WI38 (cell line): ENCODE results near the gene NDUFA3.

Experiments
- H3K4me3 ChIP-seq: 2 replicates; pipeline ENCODE4 v1.5.1; 2011; ENCODE audit warnings: low read depth, mild to moderate bottlenecking, control low read depth, low read length
- TF ChIP-seq, protein P1 (sequence below): IDR thresholded peaks from 2 replicates; pipeline ENCODE4 v1.5.1; 2012; ENCODE audit warnings: low read depth, mild to moderate bottlenecking, control low read depth, low read length

The NDUFA3 gene

DNA sequence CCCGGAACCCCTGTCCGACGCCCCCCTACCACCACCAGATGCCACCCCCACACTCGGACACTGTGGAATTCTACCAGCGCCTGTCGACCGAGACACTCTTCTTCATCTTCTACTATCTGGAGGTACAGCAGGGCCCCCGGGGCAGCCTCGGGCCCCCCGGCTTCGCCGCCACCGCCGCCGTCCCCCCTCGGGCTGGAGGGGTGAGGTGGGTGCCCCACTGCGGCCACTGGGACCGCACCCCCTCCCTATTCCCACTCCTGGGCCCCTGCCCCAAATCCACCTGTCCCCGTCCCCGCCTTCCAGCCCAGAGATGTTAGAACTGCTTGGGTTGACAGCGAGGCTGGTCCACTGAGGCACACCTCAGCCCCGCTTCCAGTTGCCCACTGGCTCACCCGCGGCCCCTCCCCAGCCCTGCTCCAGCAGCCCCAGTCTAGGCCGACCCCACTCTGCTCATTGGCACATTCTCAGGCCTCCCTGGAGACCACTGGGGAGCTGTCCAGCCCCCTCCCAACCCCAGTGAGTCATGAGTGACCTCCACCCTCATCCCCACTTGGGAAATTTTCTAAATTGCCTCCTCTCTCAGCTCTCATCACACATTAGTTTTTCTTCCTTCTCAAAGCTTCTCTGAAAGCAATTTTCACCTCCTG, 50.3 kb downstream of the NDUFA3 start:
- no peak overlapping the region for H3K4me3 ChIP-seq
- TF ChIP-seq, protein P1, sequence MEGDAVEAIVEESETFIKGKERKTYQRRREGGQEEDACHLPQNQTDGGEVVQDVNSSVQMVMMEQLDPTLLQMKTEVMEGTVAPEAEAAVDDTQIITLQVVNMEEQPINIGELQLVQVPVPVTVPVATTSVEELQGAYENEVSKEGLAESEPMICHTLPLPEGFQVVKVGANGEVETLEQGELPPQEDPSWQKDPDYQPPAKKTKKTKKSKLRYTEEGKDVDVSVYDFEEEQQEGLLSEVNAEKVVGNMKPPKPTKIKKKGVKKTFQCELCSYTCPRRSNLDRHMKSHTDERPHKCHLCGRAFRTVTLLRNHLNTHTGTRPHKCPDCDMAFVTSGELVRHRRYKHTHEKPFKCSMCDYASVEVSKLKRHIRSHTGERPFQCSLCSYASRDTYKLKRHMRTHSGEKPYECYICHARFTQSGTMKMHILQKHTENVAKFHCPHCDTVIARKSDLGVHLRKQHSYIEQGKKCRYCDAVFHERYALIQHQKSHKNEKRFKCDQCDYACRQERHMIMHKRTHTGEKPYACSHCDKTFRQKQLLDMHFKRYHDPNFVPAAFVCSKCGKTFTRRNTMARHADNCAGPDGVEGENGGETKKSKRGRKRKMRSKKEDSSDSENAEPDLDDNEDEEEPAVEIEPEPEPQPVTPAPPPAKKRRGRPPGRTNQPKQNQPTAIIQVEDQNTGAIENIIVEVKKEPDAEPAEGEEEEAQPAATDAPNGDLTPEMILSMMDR: no peak

DNA sequence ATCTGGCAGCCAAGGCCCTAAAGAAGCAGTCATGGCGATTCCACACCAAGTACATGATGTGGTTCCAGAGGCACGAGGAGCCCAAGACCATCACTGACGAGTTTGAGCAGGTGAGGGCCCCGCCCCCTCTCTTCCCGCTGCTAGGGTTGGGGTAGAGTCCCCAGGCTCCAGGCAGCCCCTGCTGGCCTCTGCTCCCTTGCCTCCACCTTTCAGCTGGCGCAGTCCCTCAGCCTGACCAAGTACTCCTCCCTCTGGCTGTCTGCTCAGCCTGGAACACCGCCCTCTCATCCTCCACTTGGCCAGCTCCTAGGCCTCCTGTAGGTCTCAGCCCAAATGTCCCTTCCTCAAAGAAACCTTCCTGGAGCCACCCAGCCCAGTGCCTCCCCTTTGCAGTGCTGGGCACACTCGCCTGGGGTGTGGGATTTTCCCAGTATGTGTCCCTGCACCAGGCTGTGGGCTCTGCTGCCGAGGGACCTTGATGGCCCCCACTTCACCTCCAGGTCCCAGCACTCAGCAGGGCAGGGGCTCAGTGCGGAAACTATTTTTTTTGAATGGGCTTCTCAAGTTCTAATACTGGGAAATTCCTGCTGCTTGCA, 51.2 kb downstream of the NDUFA3 start:
- TF ChIP-seq, protein P1: no peak
- H3K4me3 ChIP-seq: no peak overlapping the region

DNA sequence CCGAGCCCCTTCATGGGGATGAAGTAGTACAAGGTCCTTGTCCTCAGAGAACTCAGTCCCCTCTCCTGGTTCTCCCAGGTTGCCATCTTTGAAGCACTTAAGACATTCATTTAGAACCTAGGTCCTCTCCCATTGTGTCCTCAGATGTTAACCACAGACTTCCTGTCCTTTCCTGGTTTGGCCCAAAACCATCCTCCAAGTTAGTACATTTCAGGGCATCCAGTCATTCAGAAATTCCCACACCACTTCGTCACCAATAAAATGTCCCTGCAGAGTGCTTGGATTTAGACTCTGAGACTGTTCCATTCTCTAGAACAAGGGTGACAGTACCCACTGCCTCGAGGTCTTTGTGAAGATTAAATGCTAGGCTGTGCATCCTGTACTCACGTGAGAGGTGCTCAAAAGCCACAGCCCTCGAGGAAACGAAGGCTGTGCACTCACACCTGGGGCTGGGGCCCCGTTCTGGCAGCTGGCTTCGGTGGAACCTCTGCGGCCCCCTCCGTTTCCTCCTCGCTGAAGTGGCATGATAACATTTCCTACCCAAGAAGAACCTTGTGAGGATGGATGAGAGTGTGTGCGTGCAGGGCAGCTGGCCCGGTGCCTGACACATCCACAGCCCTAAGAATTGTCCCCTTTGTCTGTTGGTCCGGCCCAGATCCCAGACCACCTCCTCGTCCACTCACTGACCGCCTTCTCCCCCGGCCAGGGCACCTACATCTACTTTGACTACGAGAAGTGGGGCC, 52.1 kb downstream of the NDUFA3 start:
- TF ChIP-seq, protein P1: no peak
- H3K4me3 ChIP-seq: no peak overlapping the region

DNA sequence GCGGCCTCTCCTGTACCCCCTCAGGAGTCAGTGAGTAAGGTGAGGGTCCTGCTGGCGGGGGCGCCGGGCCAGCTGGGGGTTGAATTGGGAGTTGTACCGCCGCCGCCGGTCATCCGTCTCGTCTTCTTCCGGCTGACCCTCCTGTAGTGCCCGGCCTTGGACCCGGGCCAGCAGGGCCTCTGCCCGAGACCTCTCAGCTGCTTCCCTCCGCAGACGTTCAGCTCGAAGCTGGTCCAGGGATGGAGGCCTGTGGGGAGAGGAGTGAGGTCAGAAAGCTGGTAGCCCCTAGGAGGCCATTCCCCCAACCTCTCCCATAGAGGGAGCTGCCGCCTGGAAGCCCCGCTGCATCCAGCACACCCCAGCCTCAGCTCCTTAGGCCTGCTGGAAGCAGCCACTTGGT, 53.0 kb downstream of the NDUFA3 start:
- H3K4me3 ChIP-seq: no peak overlapping the region
- TF ChIP-seq, protein P1: no peak

DNA sequence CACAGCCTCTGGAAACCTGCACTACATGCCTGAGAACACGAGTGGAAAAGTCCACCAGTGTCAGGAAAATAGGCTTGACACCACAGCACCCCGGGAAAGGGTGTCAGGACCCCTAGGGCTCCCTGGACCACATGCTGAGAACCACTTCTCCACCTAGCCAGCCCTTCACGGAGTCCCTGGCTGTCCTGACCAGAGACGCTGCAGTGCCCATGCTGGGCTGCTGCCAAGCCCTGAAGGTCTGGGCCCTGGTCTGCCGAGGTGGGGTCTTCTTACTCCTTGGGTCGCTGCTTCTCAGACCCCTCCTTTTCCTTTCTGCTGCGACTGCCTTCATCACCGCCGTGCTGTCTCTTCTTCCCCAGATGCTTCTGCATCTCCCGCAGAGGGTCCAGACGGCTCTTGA, 53.8 kb downstream of the NDUFA3 start:
- H3K4me3 ChIP-seq: no peak overlapping the region
- TF ChIP-seq, protein P1: no peak

DNA sequence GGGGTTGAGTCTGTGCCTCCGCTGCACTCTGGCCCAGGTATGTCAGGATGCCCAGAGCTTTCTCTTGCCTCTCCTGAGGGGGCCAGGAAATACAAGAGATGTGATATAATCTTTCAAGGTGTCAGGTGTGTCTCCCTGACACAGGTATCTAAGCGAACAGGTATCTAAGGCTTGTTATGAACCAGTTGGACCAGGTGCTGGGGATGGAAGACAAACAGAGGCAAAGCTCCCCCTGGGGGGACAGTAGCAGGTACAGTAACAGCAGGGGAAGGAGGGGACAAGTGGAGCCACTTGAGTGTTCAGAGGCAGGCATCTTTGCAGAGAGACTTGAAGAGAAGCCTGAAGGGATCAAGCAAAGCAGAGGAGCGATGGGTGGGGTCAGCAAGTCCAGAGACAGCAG, 54.3 kb downstream of the NDUFA3 start:
- no peak overlapping the region for H3K4me3 ChIP-seq
- TF ChIP-seq, protein P1: no peak
